GM12873 (cell line): Measurements from ENCODE around the gene DUSP15.

Source experiments
- CTCF ChIP-seq: IDR thresholded peaks from 2 replicates; pipeline ENCODE4 v1.5.1; 2012; ENCODE audit warnings: low read depth, mild to moderate bottlenecking, moderate library complexity, low read length, control low read depth; ENCODE audit not compliant: insufficient read depth; ENCODE audit errors: missing control alignments

The DUSP15 gene

GRCh38 chr20:31869942-31870725 lies at the start of gene DUSP15, which contains the start of gene TTLL9:
Gene DUSP15, minus strand, starts transcription at chr20:31870527. Its CDS starts 190 bp downstream, at chr20:31870337.
Gene TTLL9, plus strand, starts transcription at chr20:31870634. Its CDS starts 493 bp downstream, at chr20:31871127.
- TF ChIP-seq CTCF = no peak

GRCh38 chr20:31919410-31920155 lies 49.3 kb upstream of the DUSP15 start:
- TF ChIP-seq CTCF = no peak

- no peak for TF ChIP-seq CTCF
Observed at GRCh38 chr20:31918466-31919105, 48.3 kb upstream of the DUSP15 start.

GRCh38 chr20:31916708-31917107 lies 46.4 kb upstream of the DUSP15 start:
- no peak for TF ChIP-seq CTCF

- TF ChIP-seq CTCF = no peak
Observed at GRCh38 chr20:31915491-31916280, 45.4 kb upstream of the DUSP15 start.

- no peak for TF ChIP-seq CTCF
Observed at GRCh38 chr20:31914170-31914569, 43.8 kb upstream of the DUSP15 start.
